Stimulated activated naive CD8-positive, alpha-beta T cell treated with anti-CD3 and anti-CD28 coated beads, Interleukin-15, Interleukin-2, amounts not matched to agents 100 ng/mL and 50 ng/mL, for 24 hours (primary cell): ENCODE measurements around the gene TEDC1.

Source experiments
- H3K27ac Mint-ChIP-seq: one replicate; pipeline ENCODE4 v1.8.0; 2021; ENCODE audit warnings: mild to moderate bottlenecking, mixed read lengths
- H3K27me3 Mint-ChIP-seq: one replicate; pipeline ENCODE4 v1.8.0; 2021; ENCODE audit warnings: mixed read lengths
- H3K36me3 Mint-ChIP-seq: one replicate; pipeline ENCODE4 v1.8.0; 2021; ENCODE audit warnings: low read depth, mixed read lengths
- H3K4me1 Mint-ChIP-seq: one replicate; pipeline ENCODE4 v1.8.0; 2021; ENCODE audit warnings: low read depth, mixed read lengths
- H3K4me3 Mint-ChIP-seq: one replicate; pipeline ENCODE4 v1.8.0; 2021; ENCODE audit warnings: mild to moderate bottlenecking, mixed read lengths
- H3K9me3 Mint-ChIP-seq: one replicate; pipeline ENCODE4 v1.8.0; 2021; ENCODE audit warnings: mixed read lengths

Gene TEDC1

DNA sequence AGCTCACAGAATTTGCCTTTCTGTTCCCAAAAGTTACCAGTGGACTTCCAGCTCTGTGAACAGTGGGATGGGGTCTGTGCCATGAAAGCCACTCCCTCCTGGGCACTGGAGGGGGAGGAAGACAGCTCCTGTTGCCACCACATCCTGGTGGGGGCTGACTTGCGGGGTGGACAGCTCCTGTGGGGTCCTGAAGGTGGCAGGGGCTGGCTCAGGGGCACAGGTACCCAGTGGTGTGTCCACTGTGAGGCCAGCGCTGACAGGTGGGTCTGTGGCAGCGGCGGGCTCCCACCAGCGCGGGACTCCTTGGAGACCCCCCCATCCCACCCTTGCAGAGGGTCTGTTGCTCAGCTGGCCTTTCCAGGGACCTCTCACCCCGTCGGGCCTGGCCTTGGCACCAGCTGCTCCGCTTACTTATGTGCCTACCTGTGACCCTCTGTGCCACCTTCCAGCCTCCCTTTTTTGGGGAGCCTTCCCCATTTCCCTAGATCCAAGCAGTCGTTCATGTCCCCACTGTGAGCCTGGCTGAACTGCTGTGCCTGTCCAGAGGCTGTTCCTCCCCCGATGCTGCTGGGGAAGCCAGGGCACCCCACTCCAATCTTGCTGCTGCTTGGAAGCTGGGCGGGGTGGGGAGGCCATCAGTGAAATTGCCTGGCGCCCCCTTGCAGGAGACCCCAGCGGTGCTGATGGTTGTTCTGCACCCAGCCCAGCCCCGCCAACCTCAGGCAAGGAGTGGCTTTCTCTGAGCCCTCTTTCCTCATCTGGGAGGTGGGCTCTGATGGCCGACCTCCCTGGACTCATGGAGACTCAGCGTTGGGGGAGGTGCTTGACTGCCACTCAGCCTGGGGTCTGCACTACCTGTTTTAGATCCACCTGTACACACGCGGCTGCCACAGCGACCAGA is 2.2 kb downstream of the TEDC1 start:
- no peaks in the 10 kb centered on the region for H3K36me3 Mint-ChIP-seq

DNA sequence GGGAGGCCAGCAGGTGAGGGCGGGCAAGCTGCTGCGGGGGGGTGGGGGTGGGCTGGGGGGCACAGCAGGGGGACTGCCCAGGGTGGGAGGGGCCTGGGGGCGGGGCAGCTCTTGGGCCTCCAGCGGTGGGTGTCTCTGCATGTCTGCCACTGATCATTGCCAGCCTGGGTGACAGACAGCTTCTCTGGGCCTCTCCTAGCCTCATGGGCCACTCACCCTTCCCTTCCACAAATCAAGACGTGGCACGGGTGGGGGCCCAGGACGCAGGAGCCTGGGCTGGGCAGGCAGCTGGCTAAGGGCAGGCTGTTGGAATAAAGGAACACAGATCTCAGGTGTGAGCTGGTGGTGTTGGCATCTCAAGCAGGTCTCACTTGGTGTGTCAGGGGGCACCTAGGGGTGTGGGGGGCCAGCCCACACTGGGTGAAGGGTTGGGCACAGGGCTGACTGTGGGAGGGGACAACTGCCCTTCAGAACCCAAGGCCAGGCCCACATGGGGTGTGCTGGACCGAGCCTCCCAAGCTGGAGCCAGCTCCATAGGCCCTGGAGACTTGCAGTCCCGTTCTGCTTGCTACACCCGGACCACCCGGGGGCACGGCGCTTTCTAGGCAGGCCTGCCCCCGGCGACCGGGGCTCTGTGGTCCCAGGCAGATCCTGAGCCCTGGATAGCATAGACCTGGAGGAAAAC is 3.0 kb downstream of the TEDC1 start:
- no peaks in the 10 kb centered on the region for H3K36me3 Mint-ChIP-seq
- H3K27ac Mint-ChIP-seq = no peak overlapping the region
- H3K27me3 Mint-ChIP-seq = no peaks in the 10 kb centered on the region
- peaks cover 11% of the 10 kb centered on the region for H3K4me1 Mint-ChIP-seq
- no peak overlapping the region for H3K4me3 Mint-ChIP-seq
- no peaks in the 10 kb centered on the region for H3K9me3 Mint-ChIP-seq

More for the DNA sequence above, 2.2 kb downstream of the TEDC1 start:
- Mint-ChIP-seq H3K4me1 (peaks cover 12% of the 10 kb centered on the region), H3K27me3 (no peaks in the 10 kb centered on the region), H3K27ac (no peak overlapping the region), H3K9me3 (no peaks in the 10 kb centered on the region), H3K4me3 (no peak overlapping the region)

DNA sequence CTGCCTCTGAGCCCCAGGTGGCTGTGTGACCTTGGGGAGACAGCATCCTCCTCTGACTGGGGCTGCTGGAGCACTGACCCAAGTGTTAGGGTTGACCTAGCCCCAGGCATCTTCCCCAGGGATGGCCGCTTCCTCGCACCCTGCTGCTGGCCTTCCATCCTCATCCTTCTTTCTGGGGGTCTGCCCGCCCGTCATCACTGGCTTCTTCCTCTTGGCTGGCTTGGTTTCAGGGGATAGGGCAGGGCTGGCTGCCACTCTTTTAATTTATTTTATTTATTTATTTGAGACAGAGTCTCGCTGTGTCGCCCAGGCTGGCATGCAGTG is 3.5 kb downstream of the TEDC1 start:
- H3K27me3 Mint-ChIP-seq = no peaks in the 10 kb centered on the region
- peaks cover 6% of the 10 kb centered on the region for H3K4me1 Mint-ChIP-seq
- H3K4me3 Mint-ChIP-seq = no peak overlapping the region
- H3K9me3 Mint-ChIP-seq = no peaks in the 10 kb centered on the region
- no peaks in the 10 kb centered on the region for H3K36me3 Mint-ChIP-seq
- H3K27ac Mint-ChIP-seq = no peak overlapping the region

DNA sequence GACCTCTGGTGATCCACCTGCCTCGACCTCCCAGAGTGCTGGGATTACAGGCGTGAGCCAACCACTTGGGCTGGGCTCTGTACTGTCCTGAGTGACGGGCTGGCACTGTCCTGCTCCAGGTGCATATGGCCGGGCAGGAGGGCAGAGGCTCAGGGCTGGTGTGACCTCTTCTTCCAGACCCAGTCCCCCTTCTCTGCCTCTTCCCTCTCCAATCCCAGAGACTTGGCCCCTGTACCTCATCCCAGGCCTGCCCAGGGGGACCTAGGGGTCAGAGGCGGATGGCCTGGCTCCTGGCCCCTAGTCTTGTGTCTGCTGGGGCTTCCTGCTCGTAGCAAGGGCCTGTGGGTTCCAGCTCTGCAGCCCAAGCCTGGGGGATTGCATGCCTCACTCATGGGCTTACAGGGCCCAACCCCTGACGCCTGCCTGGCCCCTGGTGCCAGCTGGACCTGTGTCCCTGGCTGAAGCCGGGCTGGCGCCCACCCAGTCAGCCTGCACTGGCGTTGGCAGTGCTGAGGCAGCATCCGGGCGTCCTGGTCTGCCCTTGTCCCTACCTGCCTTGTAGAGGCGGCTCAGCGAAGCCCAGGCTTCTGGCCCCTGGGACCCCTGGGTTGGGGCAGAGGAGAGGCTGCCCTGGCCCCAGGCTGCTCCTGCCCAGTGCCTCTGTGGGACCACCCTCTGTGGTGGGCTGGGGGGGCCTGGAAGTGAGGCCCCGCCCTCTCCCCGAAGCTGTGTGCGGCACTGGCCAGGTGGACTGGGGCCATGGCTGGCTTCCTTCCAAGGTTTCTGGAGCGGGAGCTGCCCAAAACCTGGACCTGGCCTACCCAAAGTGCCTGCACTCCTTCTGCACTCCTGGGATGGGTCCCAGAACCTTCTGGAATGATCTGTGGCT is 4.3 kb downstream of the TEDC1 start:
- Mint-ChIP-seq H3K27ac (no peak overlapping the region), H3K36me3 (no peaks in the 10 kb centered on the region), H3K4me3 (no peak overlapping the region), H3K27me3 (no peaks in the 10 kb centered on the region), H3K4me1 (peaks cover 5% of the 10 kb centered on the region), H3K9me3 (no peaks in the 10 kb centered on the region)

DNA sequence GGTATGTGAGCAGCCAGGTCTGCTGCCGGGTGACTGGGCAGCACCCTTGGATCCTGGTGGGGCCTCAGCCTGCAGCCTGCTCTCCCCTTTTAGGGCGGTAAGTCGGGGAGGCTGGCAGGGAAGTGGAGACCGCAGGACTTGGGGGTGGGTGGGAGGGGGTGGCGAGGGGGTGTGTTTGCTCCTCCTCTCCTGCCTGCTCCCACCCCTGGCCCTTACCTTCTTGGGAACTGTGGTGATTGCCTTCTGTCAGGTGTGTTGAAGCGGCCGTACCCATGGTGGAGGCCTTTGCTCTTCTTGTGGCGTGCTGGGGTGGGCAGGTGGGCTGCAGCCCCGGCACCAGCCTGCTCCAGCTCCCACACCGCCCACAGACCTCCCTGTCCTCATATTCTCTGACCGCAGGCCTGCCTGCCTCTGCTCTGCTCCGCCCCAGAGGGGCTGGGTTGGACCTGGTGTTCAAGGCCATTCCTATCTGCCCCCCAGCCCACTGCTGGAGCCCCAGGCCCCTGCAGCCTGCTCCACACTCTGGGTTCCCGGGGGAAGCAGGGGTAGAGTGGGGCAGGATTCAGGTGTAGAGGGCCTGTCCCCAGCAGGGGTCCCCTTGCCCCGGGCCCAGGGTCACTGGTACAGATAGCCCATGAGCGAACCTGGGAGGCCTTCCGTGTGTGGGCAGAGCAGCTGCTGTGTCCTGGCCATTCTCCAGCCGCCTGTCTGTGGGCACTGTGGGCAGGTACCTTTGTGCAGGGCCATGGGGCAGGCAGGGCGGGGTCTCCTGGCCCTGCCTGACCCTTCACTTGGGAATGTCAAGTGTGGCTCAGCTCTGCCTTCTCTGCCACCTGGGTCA is 5.2 kb downstream of the TEDC1 start:
- Mint-ChIP-seq H3K4me1 (peaks cover 5% of the 10 kb centered on the region), H3K36me3 (no peaks in the 10 kb centered on the region), H3K9me3 (no peaks in the 10 kb centered on the region), H3K27me3 (no peaks in the 10 kb centered on the region), H3K4me3 (no peak overlapping the region), H3K27ac (no peak overlapping the region)

DNA sequence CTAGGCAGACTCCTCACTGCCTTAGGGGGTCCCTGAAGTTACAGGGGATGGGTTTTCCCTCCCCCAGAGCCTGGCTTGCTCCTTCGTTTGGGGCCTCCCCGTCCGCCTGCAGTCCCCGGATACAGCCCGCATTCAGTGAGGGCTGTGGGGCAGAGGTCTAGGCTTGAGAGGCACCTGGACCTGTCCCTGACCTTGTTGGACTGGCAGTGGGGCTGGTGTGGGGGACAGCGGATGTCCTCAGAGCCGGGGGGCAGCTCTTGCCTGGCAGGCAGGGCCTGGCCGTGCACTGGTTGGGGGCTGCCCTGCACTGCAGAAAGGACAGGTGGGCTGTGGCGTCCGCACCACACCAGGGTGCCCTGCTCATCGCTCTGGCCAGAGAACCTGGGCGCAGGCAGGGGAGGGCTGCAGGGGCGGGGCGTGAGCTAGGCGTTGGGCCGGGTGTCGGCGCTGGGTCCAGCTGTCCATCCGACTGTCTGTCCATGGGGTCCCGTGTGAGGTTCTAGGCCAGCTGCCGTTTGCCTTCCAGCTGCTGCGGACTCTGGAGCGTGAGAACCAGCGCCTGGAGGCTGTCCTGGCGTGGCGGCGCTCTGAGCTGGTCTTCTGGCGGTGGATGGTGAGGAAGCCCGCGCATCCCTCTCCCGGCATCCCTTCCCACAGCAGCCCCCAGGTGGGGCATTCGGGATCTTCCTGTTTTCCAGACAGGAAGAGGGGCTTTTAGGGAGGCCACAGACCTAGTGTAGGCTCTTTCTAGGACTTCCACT is 6.0 kb downstream of the TEDC1 start:
- Mint-ChIP-seq H3K36me3 (no peaks in the 10 kb centered on the region), H3K4me1 (peaks cover 2% of the 10 kb centered on the region), H3K4me3 (no peak overlapping the region), H3K9me3 (no peaks in the 10 kb centered on the region), H3K27ac (no peak overlapping the region), H3K27me3 (no peaks in the 10 kb centered on the region)

DNA sequence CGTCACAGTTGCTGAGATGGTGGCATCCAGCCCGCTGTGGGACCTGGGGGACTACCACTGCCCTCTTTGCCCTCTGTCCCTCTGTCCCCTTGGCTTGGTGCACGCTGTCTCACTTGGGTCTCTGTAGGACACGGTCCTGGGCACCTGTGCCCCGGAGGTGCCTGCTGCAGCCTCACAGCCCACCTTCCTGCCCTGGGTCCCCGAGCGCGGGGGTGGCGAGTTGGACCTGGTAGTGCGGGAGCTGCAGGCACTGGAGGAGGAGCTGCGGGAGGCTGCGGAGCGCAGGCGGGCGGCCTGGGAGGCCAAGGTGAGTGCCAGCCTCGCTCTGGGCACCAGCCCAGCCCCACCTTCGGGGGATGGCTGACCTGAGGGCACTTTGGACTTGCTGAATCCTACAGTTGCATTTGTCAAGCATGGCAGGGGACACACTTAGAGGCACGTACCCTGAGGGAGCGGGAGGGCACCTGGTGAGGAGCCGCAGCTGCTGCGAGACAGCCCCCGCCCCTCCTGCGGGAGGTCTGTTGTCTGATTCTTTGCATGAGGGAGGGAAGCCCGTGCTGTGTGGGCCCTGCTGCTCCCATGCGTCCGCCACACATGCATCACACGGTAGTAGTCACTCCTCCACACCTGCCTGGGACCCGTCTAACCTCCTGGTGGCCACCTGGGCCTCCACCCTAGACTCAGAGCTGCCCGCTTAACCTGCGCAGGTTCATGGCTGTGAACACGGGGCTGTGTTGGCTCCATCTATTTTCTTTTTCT is 6.8 kb downstream of the TEDC1 start:
- H3K36me3 Mint-ChIP-seq = no peaks in the 10 kb centered on the region
- H3K4me1 Mint-ChIP-seq = no peaks in the 10 kb centered on the region
- no peaks in the 10 kb centered on the region for H3K27me3 Mint-ChIP-seq
- no peak overlapping the region for H3K27ac Mint-ChIP-seq
- H3K4me3 Mint-ChIP-seq = no peak overlapping the region
- no peaks in the 10 kb centered on the region for H3K9me3 Mint-ChIP-seq

DNA sequence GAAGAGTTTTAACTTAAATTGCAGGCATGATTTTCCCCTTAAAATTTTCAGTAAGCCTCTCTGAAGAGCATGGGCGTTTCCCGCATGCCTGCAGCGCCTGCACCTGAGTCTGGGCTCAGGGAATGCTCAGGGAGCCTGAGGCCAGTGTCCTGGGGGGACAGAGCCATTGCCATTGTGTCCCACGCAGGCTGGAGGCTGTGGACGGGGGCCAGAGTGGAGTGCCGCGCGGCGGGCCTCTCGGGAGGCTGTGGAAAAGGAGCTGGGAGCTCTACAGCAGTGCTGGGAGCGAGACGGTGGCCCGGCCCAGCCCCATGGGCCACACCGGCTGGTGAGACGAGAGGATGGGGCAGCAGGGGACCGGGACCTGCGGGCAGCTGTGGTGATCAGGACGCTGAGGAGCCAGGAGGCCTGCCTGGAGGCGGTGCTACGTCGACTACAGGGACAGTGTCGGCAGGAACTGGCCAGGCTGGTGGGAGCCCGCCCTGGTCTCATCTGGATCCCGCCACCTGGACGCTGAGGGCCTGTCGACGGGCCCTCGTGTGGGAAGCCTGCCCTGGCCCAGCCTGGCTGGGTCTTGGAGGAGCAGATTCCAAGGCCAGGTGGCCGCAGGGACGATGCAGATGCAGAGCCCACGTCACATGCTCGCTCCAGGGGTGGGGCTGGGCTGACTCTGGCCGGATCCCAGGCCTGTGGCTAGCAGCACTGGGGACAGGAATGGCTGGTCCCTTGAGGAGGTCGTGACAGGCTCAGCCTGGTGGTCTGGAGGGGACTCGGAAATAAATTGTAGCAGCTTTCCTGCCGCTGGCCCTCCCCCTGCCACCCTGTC is 7.6 kb downstream of the TEDC1 start:
- Mint-ChIP-seq H3K9me3 (no peaks in the 10 kb centered on the region), H3K4me3 (no peak overlapping the region), H3K27me3 (no peaks in the 10 kb centered on the region), H3K27ac (no peak overlapping the region), H3K4me1 (no peaks in the 10 kb centered on the region), H3K36me3 (no peaks in the 10 kb centered on the region)

DNA sequence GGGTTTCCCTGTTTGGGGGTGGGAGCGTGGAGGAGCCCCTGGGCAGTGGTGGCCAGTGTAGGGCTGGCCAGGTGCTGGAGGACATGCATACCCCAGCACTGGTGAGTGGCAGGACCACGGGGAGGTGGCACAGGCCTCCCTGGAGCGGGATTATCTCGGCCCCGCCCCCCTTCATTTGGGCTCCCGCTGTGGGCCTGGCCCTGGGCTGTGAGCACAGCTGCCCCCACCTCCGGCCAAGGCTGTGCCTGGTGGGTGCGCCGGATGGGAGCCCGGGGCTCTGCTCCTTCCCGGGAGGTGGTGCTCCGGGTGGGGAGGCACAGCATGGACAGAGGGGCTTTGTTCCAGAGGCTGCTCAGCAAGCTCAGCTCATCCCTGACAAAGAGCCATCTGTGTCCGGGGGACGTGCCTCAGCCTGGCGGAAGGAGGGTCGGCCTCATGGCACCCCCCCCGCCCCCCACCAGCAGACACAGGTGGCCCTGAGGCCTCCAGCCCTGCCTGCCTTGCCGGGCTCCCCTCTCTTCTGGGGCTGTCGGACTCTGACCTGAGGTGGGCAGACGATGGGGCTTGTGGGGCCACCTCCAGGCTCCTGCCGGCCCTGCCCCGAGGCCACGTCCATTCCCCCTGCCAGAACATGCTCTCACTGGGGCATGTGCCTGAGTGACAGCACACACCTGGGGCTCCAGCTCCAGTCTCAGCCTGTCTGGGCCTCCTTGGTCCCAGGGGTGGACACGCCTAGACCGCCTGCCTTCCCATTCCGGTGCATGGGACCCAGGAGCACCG is 8.4 kb downstream of the TEDC1 start:
- no peak overlapping the region for H3K27ac Mint-ChIP-seq
- H3K36me3 Mint-ChIP-seq = no peaks in the 10 kb centered on the region
- H3K27me3 Mint-ChIP-seq = no peaks in the 10 kb centered on the region
- no peak overlapping the region for H3K4me3 Mint-ChIP-seq
- no peaks in the 10 kb centered on the region for H3K9me3 Mint-ChIP-seq
- no peaks in the 10 kb centered on the region for H3K4me1 Mint-ChIP-seq

DNA sequence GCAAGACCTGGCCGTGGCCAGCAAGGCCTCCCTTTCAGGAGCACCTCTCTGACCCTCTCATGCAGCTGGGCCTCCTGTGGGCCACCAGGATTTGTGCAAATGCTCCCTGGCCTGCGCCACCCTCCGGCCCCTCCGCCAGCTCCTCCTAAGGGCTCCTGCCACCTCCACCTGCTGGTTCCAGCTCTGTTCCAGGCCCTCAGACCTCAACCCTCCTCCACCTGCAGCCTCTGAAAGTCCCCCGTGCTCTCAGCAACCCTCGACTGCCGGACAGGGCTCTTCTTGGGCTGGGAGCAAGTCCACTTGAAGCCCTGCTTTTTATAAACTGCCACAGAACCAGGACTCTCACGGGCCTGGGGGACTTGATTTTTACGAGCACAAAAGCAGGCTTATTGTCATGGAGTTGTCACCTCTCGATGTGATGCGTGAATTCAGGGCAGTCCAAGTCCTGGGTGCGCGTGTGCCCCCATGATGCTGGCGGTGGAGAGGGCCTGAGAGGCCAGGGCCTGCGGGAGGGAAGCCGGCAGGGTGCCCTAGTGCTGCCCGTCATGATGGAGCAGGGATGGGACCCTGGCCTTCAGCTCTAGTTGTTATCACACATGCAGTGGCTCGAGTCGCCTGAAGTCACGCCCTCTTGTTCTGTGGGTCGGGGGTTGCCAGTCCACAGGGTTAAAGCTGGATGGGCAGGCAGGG is 9.1 kb downstream of the TEDC1 start:
- Mint-ChIP-seq H3K27ac (no peak overlapping the region), H3K27me3 (no peaks in the 10 kb centered on the region), H3K4me3 (no peak overlapping the region), H3K4me1 (no peaks in the 10 kb centered on the region), H3K9me3 (no peaks in the 10 kb centered on the region), H3K36me3 (no peaks in the 10 kb centered on the region)

DNA sequence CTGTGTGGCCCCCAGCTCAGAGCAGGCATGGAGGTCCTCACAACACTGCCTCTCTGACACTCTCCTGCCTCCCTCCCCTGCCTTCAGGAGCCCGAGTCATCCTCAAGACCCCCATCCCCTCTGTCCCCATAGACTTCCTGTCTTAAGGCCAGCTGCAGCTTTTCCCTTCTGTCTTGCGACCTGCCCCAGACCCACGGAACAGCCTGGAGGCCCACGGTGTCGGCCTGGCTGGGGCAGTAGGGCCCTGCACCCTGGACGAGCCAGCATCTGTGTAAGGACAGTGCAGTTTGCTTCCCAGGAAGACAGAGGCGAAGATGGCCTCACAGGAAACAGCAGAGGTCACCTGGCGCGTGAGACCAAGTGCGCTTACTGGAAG is 9.7 kb downstream of the TEDC1 start:
- Mint-ChIP-seq H3K27me3 (no peaks in the 10 kb centered on the region), H3K27ac (no peak overlapping the region), H3K4me1 (no peaks in the 10 kb centered on the region), H3K4me3 (no peak overlapping the region), H3K36me3 (no peaks in the 10 kb centered on the region), H3K9me3 (no peaks in the 10 kb centered on the region)
